K562 treated with DMSO at 1 percent for 48 hours (cell line): ENCODE results near the gene EME1. TPM values are rescaled to one million over a fixed set of nuclear protein-coding genes. Genes with fewer than 3 reads are reported as not detected.

Experiments used
- total RNA-seq: library from RNA; unstranded; fragments of 300-600 nt; gene quantifications from 2 replicates; pipeline ENCODE4 v1.2.3, GENCODE V29; 2022; ENCODE audit warnings: low replicate concordance; ENCODE audit errors: extremely low read depth

EME1 gene, protein sequence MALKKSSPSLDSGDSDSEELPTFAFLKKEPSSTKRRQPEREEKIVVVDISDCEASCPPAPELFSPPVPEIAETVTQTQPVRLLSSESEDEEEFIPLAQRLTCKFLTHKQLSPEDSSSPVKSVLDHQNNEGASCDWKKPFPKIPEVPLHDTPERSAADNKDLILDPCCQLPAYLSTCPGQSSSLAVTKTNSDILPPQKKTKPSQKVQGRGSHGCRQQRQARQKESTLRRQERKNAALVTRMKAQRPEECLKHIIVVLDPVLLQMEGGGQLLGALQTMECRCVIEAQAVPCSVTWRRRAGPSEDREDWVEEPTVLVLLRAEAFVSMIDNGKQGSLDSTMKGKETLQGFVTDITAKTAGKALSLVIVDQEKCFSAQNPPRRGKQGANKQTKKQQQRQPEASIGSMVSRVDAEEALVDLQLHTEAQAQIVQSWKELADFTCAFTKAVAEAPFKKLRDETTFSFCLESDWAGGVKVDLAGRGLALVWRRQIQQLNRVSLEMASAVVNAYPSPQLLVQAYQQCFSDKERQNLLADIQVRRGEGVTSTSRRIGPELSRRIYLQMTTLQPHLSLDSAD
- not detected in 2 replicates for total RNA-seq

DNA sequence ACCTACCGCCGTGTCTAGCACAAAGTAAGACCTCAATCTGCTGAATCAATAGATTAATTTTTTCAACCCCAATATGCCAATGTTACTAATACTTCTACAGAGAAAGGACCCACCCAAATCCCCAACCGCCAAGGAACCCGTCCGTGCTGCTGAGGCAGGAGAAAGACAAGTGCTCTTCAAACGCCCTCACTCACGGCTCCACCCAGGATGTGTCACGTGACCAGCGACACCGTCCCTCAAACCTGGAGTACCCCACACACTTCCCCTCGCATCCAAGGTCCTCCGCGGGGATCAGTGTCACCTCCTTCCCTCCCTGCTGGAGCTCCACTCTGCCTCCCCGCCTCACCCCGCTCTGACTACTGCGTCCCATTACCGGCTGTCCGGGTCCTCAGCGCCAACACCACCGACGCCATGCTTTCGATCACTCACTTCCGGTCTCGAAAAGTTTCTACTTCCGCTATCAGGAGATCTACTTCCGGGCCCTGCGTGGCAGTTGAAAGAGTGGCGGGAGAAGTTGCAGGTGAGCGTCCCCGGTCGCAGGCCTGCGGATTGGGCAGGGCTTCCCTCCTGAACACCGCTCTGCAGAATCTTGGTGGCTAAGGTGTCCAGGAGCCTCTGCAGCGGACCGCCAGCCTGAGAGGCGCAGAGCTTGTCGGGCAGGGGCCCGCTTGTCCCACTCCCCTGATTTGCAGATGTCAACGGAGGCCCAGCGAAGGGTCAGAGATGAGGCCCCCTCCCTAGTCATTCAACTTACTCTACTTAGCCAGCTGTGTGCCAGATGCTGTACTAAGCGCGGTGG lies at the start of gene EME1, which contains the start of gene MRPL27:
TSS of gene EME1 (plus strand) at position 472 of the 799 bp plus-strand sequence. CDS start 1,980 bp downstream, outside the sequence.
TSS of gene MRPL27 (minus strand) at position 427 of the 799 bp plus-strand sequence. CDS start at position 413, 14 bp downstream.

DNA sequence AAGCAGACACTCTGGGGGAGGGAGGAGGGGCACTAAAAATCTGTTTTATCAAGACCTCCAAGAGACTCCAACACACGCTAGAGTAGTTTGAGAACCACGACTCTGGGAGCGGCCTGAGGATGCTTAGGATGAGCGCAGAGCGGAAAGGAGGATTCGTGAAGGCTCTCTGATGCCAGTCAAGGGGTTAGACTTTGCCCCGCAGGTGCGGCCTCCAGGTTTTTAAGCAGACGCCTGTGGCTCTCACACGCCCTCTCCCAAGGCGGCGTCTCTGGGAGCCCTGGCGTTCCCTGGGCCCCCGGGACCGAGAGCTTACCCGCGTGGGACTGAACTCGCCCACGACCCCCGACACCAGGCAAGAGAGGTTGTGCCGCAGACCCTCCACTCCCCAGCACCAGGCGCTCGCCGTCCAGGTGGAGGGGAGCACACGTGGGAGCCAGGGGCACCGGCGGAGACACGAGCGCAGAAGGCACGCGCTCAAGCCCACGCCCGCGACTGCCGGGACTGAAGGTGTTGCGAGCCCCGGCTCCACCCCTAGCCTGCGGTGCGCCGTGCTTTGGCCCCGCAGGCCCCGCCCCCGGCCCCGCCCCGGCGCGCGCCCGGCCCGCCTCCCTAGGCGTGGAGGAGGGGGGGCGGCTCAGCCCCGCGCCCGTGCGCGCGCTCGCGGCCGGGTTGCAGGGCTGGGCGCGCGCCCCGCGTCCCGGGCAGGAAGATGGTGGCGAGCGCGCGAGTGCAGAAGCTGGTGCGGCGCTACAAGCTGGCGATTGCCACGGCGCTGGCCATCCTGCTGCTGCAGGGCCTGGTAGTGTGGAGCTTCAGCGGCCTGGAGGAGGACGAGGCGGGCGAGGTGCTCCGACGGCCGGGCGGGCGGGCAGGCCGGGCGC lies 27.4 kb upstream of the EME1 start, which contains the start of gene XYLT2:
TSS of gene XYLT2 (plus strand) at position 695 of the 881 bp plus-strand sequence. CDS start at position 710, 15 bp downstream.

DNA sequence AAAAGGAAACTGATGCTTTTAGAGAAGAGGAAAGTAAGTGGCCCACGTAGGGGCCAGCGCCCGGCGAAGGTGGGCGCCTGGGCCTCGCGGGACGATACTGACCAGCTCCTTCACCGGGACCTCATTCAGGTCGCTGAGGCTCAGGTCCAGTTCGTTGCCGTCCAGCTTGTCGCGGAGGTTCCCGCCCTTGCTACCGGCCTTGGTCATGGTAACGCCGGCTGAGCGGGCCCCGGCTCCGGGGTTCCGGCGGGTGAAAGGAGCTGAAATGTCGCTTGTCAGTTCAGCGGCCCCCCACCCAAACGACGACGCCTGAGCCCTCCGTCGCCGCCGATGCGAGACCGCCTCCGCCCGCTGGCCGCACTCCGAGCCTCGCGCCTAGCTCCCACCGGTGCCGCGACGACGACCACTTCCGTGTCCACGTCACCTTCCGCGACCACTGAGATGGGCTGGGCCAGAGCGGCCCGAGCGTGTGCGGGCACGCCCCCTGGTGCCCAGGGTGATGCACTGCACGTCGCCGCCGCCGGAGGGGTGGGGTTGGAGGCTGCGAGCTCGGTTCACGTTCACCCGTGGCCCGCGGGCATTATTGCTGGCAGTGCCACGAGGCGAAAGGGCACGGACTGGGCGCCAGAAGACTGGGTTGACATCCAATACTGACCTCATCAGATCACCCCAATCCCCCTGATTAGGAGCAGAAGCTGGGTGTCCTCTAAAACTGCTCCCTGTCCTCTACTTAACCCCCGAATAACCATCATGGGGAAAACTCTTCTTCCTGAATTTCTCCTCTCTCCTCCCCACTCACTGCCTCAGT lies 24.3 kb downstream of the EME1 start, which contains the start of gene LRRC59:
TSS of gene LRRC59 (minus strand) at position 413 of the 808 bp plus-strand sequence. CDS start at position 207, 206 bp downstream.

DNA sequence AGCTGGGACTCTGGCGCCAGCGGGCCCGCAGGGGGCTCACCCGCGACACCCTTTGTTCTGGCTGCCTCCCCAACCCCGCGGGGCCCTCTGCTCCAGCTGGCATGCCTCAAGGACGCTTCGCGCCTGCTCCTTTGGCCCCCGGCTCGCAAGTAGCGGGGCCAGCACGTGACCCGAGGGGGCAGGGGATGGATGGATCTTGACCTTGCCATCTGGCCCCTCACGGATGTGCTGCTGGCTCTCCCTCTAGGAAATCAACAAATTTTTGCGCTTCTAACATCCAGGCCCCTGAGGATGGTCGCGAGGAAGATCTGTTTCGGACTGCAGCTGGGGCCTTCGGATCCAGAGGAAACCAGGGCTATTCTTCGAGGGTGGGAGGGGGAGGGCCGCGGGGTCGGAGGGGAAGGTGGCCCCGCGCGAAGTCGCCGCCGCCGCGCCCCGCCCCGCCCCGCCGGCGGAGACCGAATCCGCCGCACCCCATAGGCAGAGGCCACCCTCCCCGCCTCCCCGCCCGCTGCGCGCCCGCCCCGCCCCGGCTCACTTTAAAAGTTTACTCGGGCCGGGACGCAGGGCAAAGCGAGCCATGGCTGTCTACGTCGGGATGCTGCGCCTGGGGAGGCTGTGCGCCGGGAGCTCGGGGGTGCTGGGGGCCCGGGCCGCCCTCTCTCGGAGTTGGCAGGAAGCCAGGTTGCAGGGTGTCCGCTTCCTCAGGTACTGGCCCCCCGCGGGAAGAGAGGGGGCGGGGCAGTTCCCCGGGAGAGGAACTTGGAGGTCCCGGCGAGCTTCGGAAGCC lies 52.8 kb downstream of the EME1 start, which contains the start of gene ACSF2:
TSS of gene ACSF2 (plus strand) at position 537 of the 790 bp plus-strand sequence. CDS start at position 581, 44 bp downstream.

Other genes starting within 250 kb of the EME1 start
- gene SAMD14, start 243.1 kb upstream of the EME1 start, total RNA-seq: not detected in 2 replicates
- gene PPP1R9B, start 222.6 kb upstream of the EME1 start, total RNA-seq: not detected in 2 replicates
- not detected in 2 replicates for gene SGCA, start 207.2 kb upstream of the EME1 start, total RNA-seq
- gene COL1A1, start 171.6 kb upstream of the EME1 start, total RNA-seq: not detected in 2 replicates
- gene TMEM92, start 98.8 kb upstream of the EME1 start, total RNA-seq: not detected in 2 replicates
- not detected in 2 replicates for gene XYLT2, start 27.1 kb upstream of the EME1 start, total RNA-seq
- gene MRPL27, start within 50 bp of the EME1 start, total RNA-seq: not detected in 2 replicates
- gene LRRC59, start 24.3 kb downstream of the EME1 start, total RNA-seq: not detected in 2 replicates
- gene ACSF2, start 53.0 kb downstream of the EME1 start, total RNA-seq: not detected in 2 replicates
- gene CHAD, start 95.7 kb downstream of the EME1 start, total RNA-seq: not detected in 2 replicates
- not detected in 2 replicates for gene RSAD1, start 105.6 kb downstream of the EME1 start, total RNA-seq
- gene MYCBPAP, start 135.2 kb downstream of the EME1 start, total RNA-seq: not detected in 2 replicates
- gene EPN3, start 159.5 kb downstream of the EME1 start, total RNA-seq: not detected in 2 replicates
- gene SPATA20, start 173.9 kb downstream of the EME1 start, total RNA-seq: not detected in 2 replicates
- gene CACNA1G, start 187.5 kb downstream of the EME1 start, total RNA-seq: not detected in 2 replicates